Trophoblast cell (in vitro differentiated cells and primary cell): ENCODE data around the gene ZNF423.

Experiments
- DNase-seq, 2 donors: peaks; one replicate each; pipeline ENCODE4 v3.0.0-alpha.2; 2016
- H2AFZ ChIP-seq: 2 replicates; pipeline ENCODE4 v1.6.1; 2013; ENCODE audit warnings: low read length, moderate library complexity, mild to moderate bottlenecking; ENCODE audit not compliant: insufficient read depth, poor library complexity
- H2AK5ac ChIP-seq: 2 replicates; pipeline ENCODE4 v1.6.1; 2013; ENCODE audit warnings: mild to moderate bottlenecking, low read length
- H2BK120ac ChIP-seq: 2 replicates; pipeline ENCODE4 v1.6.1; 2013; ENCODE audit warnings: low read length, mild to moderate bottlenecking, moderate library complexity; ENCODE audit not compliant: insufficient read depth, poor library complexity
- H2BK12ac ChIP-seq: 2 replicates; pipeline ENCODE4 v1.6.1; 2013; ENCODE audit warnings: mild to moderate bottlenecking, low read length, moderate library complexity
- H2BK5ac ChIP-seq: 2 replicates; pipeline ENCODE4 v1.6.1; 2013; ENCODE audit warnings: low read length, low read depth, moderate library complexity, mild to moderate bottlenecking; ENCODE audit not compliant: poor library complexity
- H3K14ac ChIP-seq: 2 replicates; pipeline ENCODE4 v1.6.1; 2013; ENCODE audit warnings: mild to moderate bottlenecking, low read length
- H3K18ac ChIP-seq: 2 replicates; pipeline ENCODE4 v1.6.1; 2013; ENCODE audit warnings: mild to moderate bottlenecking, low read length
- H3K23ac ChIP-seq: 2 replicates; pipeline ENCODE4 v1.6.1; 2013; ENCODE audit warnings: low read length
- H3K27ac ChIP-seq: 2 replicates; pipeline ENCODE4 v1.5.1; 2013; ENCODE audit warnings: low read depth, mild to moderate bottlenecking, inconsistent platforms, low read length, moderate library complexity
- H3K27me3 ChIP-seq: 2 replicates; pipeline ENCODE4 v1.6.1; 2013; ENCODE audit warnings: inconsistent platforms, mild to moderate bottlenecking, low read length, moderate library complexity; ENCODE audit not compliant: insufficient read depth
- H3K36me3 ChIP-seq, 2 experiments: 1 replicate in 1 of 2; 2 replicates in 1 of 2; pipeline ENCODE4 v1.6.1; 2013; ENCODE audit warnings: low read length in 2 of 2, mild to moderate bottlenecking in 2 of 2, moderate library complexity in 1 of 2; ENCODE audit not compliant: insufficient read depth in 2 of 2, control insufficient read depth in 1 of 2
- H3K4ac ChIP-seq: 2 replicates; pipeline ENCODE4 v1.6.1; 2013; ENCODE audit warnings: low read depth, mild to moderate bottlenecking, low read length, moderate library complexity
- H3K4me1 ChIP-seq, 2 experiments: 1 replicate in 1 of 2; 2 replicates in 1 of 2; pipeline ENCODE4 v1.6.1; 2013; ENCODE audit warnings: low read length in 2 of 2, mild to moderate bottlenecking in 2 of 2, moderate library complexity in 1 of 2; ENCODE audit not compliant: insufficient read depth in 2 of 2, control insufficient read depth in 1 of 2
- H3K4me2 ChIP-seq: 2 replicates; pipeline ENCODE4 v1.6.1; 2013; ENCODE audit warnings: inconsistent platforms, mild to moderate bottlenecking, low read length, moderate library complexity
- H3K4me3 ChIP-seq: 2 replicates; pipeline ENCODE4 v1.5.1; 2013; ENCODE audit warnings: mild to moderate bottlenecking, low read depth, low read length, inconsistent platforms
- H3K79me1 ChIP-seq: one replicate; pipeline ENCODE4 v1.6.1; 2013; ENCODE audit warnings: low read length
- H3K79me2 ChIP-seq: 2 replicates; pipeline ENCODE4 v1.6.1; 2013; ENCODE audit warnings: low read length, mild to moderate bottlenecking; ENCODE audit not compliant: control insufficient read depth, insufficient read depth, poor library complexity
- H3K9ac ChIP-seq: 2 replicates; pipeline ENCODE4 v1.6.1; 2013; ENCODE audit warnings: mild to moderate bottlenecking, low read length
- H3K9me3 ChIP-seq: 2 replicates; pipeline ENCODE4 v1.6.1; 2013; ENCODE audit warnings: low read depth, mild to moderate bottlenecking, control low read depth, inconsistent platforms, low read length; ENCODE audit not compliant: insufficient read depth
- H4K12ac ChIP-seq: 2 replicates; pipeline ENCODE4 v1.6.1; 2013; ENCODE audit warnings: low read depth, mild to moderate bottlenecking, low read length, moderate library complexity
- H4K8ac ChIP-seq: 2 replicates; pipeline ENCODE4 v1.6.1; 2013; ENCODE audit warnings: low read depth, mild to moderate bottlenecking, low read length, moderate library complexity
- H4K91ac ChIP-seq: one replicate; pipeline ENCODE4 v1.6.1; 2013; ENCODE audit warnings: low read depth, mild to moderate bottlenecking, low read length, moderate library complexity
- WGBS: extraction: QIAGEN DNeasy Blood & Tissue Kit; methylation state at CpG from one replicate; pipeline ENCODE4 v1.1.7; 2013; ENCODE audit warnings: missing lambda C conversion rate; ENCODE audit not compliant: insufficient read length, insufficient coverage; ENCODE audit errors: extremely low coverage; 5-methylcytosine and 5-hydroxymethylcytosine counted together

ZNF423 gene

DNA sequence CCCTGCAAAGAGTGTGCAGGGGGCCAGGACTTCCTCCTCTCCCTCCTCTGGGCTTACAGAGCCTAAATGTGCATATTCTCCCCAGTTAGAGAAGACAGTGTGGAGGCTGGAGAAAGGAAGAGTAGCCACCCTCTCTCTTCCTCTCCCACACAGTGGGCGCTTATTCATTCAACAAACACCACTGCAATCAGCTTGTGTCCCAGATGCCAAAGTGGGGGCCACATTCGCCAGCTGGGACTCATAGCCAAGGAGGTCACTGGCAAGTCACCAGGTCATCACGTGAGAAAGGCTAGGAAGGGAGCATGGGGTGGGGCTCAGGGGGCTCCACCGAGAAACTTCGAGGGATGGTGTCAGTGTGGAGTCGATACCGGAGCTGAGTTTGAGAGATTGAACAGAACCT lies 45.0 kb upstream of the ZNF423 start:
- DNase-seq, result no peak
- H3K79me1 ChIP-seq, result no peaks in the 10 kb centered on the region
- H2BK120ac ChIP-seq, result no peak overlapping the region
- H3K4me2 ChIP-seq, result no peak overlapping the region
- H2BK12ac ChIP-seq, result no peak overlapping the region
- H3K36me3 ChIP-seq, result no peaks in the 10 kb centered on the region
- H3K23ac ChIP-seq, result no peak overlapping the region
- no peak overlapping the region for H3K4me3 ChIP-seq
- no peak overlapping the region for H3K18ac ChIP-seq
- no peak overlapping the region for H4K8ac ChIP-seq
- H3K27ac ChIP-seq, result no peak overlapping the region
- no peak overlapping the region for H3K4ac ChIP-seq
- H3K79me2 ChIP-seq, result no peaks in the 10 kb centered on the region
- H3K9ac ChIP-seq, result no peak overlapping the region
- no CpG with 5 or more reads among the region's 7 CpGs for WGBS
- H2AK5ac ChIP-seq, result no peak overlapping the region
- H3K4me1 ChIP-seq, result peaks cover 0 to 5% of the 10 kb centered on the region in 2 experiments
- H2AFZ ChIP-seq, result no peak overlapping the region
- no peak overlapping the region for H2BK5ac ChIP-seq
- no peak overlapping the region for H4K12ac ChIP-seq
- peaks cover 2% of the 10 kb centered on the region for H3K9me3 ChIP-seq
- no peaks in the 10 kb centered on the region for H3K27me3 ChIP-seq
- no peak overlapping the region for H3K14ac ChIP-seq
- no peak overlapping the region for H4K91ac ChIP-seq

GRCh38 chr16:49899991-49900695 lies 44.2 kb upstream of the ZNF423 start:
- no peaks in the 10 kb centered on the region for H3K27me3 ChIP-seq
- H2BK12ac ChIP-seq, result no peak overlapping the region
- WGBS, result no CpG with 5 or more reads among the region's 8 CpGs

DNA sequence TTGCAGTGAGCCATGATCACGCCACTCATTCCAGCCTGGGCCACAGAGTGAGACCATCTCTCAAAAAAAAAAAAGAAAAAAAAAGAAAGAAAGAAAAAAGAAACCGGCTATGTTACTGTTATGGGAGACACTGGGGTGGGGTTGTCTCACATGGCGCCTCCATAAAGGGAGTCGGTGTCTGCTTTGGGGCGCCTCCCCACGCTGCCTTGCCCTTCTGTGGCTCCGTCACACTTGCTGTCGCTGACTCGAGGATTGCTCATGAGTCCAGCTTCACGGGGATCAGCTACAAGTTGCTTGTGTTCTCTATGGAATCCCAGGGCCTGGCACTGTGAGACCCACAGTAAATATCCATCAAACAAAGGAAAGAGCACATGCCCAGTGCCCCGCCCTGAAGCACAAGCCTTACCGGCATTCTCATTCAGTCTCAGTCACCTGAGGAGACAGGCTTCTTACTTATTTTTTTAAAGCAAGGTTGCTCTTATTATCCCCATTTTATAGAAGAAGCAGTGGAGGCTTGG lies 40.6 kb upstream of the ZNF423 start:
- H4K12ac ChIP-seq, result no peak overlapping the region
- no peak overlapping the region for H3K9ac ChIP-seq
- H2BK12ac ChIP-seq, result no peak overlapping the region
- H3K27ac ChIP-seq, result no peak overlapping the region
- no peak overlapping the region for H3K4me2 ChIP-seq
- no peaks in the 10 kb centered on the region for H3K9me3 ChIP-seq
- H3K27me3 ChIP-seq, result no peaks in the 10 kb centered on the region
- H2BK120ac ChIP-seq, result no peak overlapping the region
- H2AFZ ChIP-seq, result no peak overlapping the region
- no peak overlapping the region for H3K23ac ChIP-seq
- H3K14ac ChIP-seq, result no peak overlapping the region
- no peak for DNase-seq
- no peak overlapping the region for H4K91ac ChIP-seq
- H3K79me2 ChIP-seq, result no peaks in the 10 kb centered on the region
- no peaks in the 10 kb centered on the region for H3K79me1 ChIP-seq
- peaks cover 0 to 5% of the 10 kb centered on the region in 2 experiments for H3K4me1 ChIP-seq
- H2BK5ac ChIP-seq, result no peak overlapping the region
- WGBS, result no CpG with 5 or more reads among the region's 12 CpGs
- H3K4ac ChIP-seq, result no peak overlapping the region
- H3K4me3 ChIP-seq, result no peak overlapping the region
- H3K36me3 ChIP-seq, result no peaks in the 10 kb centered on the region
- no peak overlapping the region for H3K18ac ChIP-seq
- H4K8ac ChIP-seq, result no peak overlapping the region
- H2AK5ac ChIP-seq, result no peak overlapping the region

More at GRCh38 chr16:49899991-49900695, 44.2 kb upstream of the ZNF423 start:
- Histone ChIP-seq H3K79me2 (no peaks in the 10 kb centered on the region), H4K12ac (no peak overlapping the region), H3K4me2 (no peak overlapping the region), H3K79me1 (no peaks in the 10 kb centered on the region), H3K23ac (no peak overlapping the region), H3K14ac (no peak overlapping the region), H3K9me3 (no peaks in the 10 kb centered on the region), H3K27ac (no peak overlapping the region), H2AK5ac (no peak overlapping the region), H3K4me3 (no peak overlapping the region), H4K8ac (no peak overlapping the region), H2BK5ac (no peak overlapping the region), H2BK120ac (no peak overlapping the region), H3K18ac (no peak overlapping the region), H2AFZ (no peak overlapping the region), H3K4me1 (peaks cover 0 to 5% of the 10 kb centered on the region in 2 experiments), H4K91ac (no peak overlapping the region), H3K4ac (no peak overlapping the region), H3K36me3 (no peaks in the 10 kb centered on the region), H3K9ac (no peak overlapping the region)
- no peak for DNase-seq

GRCh38 chr16:49890876-49891275 lies 35.0 kb upstream of the ZNF423 start:
- Histone ChIP-seq H2AFZ (no peak overlapping the region), H3K14ac (no peak overlapping the region), H3K9ac (no peak overlapping the region), H2BK12ac (no peak overlapping the region), H3K27ac (no peak overlapping the region), H3K4me2 (no peak overlapping the region), H2BK5ac (no peak overlapping the region), H3K4me3 (no peak overlapping the region), H2BK120ac (no peak overlapping the region), H4K12ac (no peak overlapping the region), H3K79me2 (no peaks in the 10 kb centered on the region), H4K8ac (no peak overlapping the region), H2AK5ac (no peak overlapping the region), H3K4ac (no peak overlapping the region), H3K36me3 (no peaks in the 10 kb centered on the region), H3K27me3 (no peaks in the 10 kb centered on the region), H3K9me3 (peaks cover 3% of the 10 kb centered on the region), H3K18ac (no peak overlapping the region), H4K91ac (no peak overlapping the region), H3K23ac (no peak overlapping the region), H3K4me1 (no peaks in the 10 kb centered on the region), H3K79me1 (no peaks in the 10 kb centered on the region)
- DNase-seq, result no peak
- WGBS, result no CpG with 5 or more reads among the region's 5 CpGs
